ENCODE measurements around the gene ARHGAP20. TPM values are rescaled to one million over a fixed set of nuclear protein-coding genes. Genes with fewer than 3 reads are reported as not detected.

Gene ARHGAP20
- total RNA-seq, 2 experiments from 2014 or later, result not detected

DNA sequence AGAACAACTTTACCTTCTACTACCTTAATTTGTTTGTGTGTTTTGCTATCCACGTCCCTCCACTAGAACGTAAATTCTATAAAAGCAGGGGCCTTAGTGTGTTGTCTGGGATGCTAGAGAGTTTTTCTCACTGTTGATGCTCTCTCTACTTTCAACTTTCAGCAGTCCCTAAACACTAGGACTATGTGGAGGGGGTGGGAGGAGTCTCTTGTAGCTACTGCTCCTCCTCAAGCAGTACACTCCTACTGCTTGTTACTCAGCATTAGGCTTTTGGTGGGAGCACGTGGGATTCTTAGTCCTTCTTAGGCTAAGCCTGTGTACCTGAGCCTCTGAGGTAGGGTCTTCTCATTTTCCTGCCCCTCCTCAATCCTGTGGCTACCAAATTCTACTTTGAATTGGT, 56.3 kb downstream of the ARHGAP20 start:
- H3K4me3 ChIP-seq (ENCODE audit: low read length), result no peak overlapping the region
- H3K27me3 Mint-ChIP-seq, result peaks cover 22% of the 10 kb centered on the region
- H3K4me3 Mint-ChIP-seq, result no peak overlapping the region
- no peak overlapping the region for H3K27ac Mint-ChIP-seq
- POLR2A ChIA-PET, result no interaction called here
- DNase-seq, result no peak
- no peaks in the 10 kb centered on the region for H3K36me3 Mint-ChIP-seq (ENCODE audit: low read depth)
- peaks cover 2% of the 10 kb centered on the region for H3K9me3 Mint-ChIP-seq
- no peak overlapping the region for H3K27ac ChIP-seq (ENCODE audit: low read depth in 1 of 2, low read length in 2 of 2)
- H3K9me3 ChIP-seq (ENCODE audit: control insufficient read depth in 1 of 2, insufficient read depth in 1 of 2, low read length in 2 of 2), result no peaks in the 10 kb centered on the region
- TF ChIP-seq, protein P1, sequence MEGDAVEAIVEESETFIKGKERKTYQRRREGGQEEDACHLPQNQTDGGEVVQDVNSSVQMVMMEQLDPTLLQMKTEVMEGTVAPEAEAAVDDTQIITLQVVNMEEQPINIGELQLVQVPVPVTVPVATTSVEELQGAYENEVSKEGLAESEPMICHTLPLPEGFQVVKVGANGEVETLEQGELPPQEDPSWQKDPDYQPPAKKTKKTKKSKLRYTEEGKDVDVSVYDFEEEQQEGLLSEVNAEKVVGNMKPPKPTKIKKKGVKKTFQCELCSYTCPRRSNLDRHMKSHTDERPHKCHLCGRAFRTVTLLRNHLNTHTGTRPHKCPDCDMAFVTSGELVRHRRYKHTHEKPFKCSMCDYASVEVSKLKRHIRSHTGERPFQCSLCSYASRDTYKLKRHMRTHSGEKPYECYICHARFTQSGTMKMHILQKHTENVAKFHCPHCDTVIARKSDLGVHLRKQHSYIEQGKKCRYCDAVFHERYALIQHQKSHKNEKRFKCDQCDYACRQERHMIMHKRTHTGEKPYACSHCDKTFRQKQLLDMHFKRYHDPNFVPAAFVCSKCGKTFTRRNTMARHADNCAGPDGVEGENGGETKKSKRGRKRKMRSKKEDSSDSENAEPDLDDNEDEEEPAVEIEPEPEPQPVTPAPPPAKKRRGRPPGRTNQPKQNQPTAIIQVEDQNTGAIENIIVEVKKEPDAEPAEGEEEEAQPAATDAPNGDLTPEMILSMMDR (IDR thresholded peaks at IDR 0.05), result no peak
- intact Hi-C loops (cut with DNase I, micrococcal nuclease), result no loop called here
- no peaks in the 10 kb centered on the region for H3K4me1 ChIP-seq (ENCODE audit: insufficient read depth, low read length)
- H3K4me1 Mint-ChIP-seq (ENCODE audit: low read depth), result no peaks in the 10 kb centered on the region
- no peaks in the 10 kb centered on the region for H3K27me3 ChIP-seq (ENCODE audit: control insufficient read depth in 1 of 2, insufficient read depth in 2 of 2, low read length in 2 of 2)
- CTCF ChIA-PET, result no interaction called here
- ATAC-seq (ENCODE audit: poor library complexity), result no peak
- H3K36me3 ChIP-seq (ENCODE audit: insufficient read depth, low read length), result no peaks in the 10 kb centered on the region

DNA sequence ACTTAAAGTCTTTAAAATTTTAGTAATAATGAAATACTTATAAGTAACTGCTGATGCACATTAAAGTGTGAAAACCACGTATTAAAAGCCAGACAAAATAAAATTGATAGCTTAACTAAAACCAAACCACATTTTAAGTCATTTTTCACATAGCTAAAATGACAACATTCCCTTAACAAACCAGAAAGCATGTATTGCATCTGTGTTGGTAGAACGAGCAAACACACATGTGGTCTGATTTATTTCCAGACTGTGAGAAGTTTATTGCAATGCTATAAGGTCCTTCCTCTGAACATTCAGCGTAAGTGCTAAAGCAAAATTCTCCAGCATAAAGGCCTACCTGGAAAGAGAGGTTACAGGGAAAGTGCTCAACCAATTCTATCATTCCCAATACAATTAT, 57.8 kb downstream of the ARHGAP20 start:
- ATAC-seq (ENCODE audit: poor library complexity), result no peak
- Mint-ChIP-seq H3K4me1 (ENCODE audit: low read depth) (no peaks in the 10 kb centered on the region), H3K27me3 (peaks cover 24% of the 10 kb centered on the region), H3K4me3 (no peak overlapping the region), H3K36me3 (ENCODE audit: low read depth) (no peaks in the 10 kb centered on the region), H3K27ac (no peak overlapping the region), H3K9me3 (peaks cover 2% of the 10 kb centered on the region)
- Histone ChIP-seq H3K27ac (ENCODE audit: low read depth in 1 of 2, low read length in 2 of 2) (no peak overlapping the region), H3K9me3 (ENCODE audit: control insufficient read depth in 1 of 2, insufficient read depth in 1 of 2, low read length in 2 of 2) (no peaks in the 10 kb centered on the region), H3K4me3 (ENCODE audit: low read length) (no peak overlapping the region), H3K36me3 (ENCODE audit: insufficient read depth, low read length) (no peaks in the 10 kb centered on the region), H3K4me1 (ENCODE audit: insufficient read depth, low read length) (no peaks in the 10 kb centered on the region), H3K27me3 (ENCODE audit: control insufficient read depth in 1 of 2, insufficient read depth in 2 of 2, low read length in 2 of 2) (no peaks in the 10 kb centered on the region)
- ChIA-PET CTCF (no interaction called here), POLR2A (no interaction called here)
- intact Hi-C loops (cut with DNase I, micrococcal nuclease), result no loop called here
- TF ChIP-seq, protein P1 (IDR thresholded peaks at IDR 0.05), result no peak
- no peak for DNase-seq

DNA sequence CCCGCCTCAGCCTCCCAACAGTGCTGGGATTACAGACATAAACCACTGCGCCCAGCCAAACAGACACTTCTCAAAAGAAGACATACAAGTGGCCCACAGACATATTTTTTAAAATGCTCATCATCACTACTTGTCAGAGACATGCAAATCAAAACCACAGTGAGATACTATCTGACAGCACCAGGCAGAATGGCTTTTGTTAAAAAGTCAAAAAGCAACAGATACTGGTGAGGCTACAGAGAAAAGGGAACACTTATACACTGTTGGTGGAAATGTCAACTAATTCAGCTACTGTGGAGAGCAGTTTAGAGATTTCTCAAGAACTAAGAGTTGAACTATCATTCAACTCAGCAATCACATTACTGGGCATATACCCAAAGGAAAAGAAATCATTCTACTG, 67.0 kb downstream of the ARHGAP20 start:
- no peak overlapping the region for H3K4me3 Mint-ChIP-seq
- intact Hi-C loops (cut with DNase I, micrococcal nuclease), result no loop called here
- Histone ChIP-seq H3K4me3 (ENCODE audit: low read length) (no peak overlapping the region), H3K27ac (ENCODE audit: low read depth in 1 of 2, low read length in 2 of 2) (no peak overlapping the region), H3K36me3 (ENCODE audit: insufficient read depth, low read length) (no peaks in the 10 kb centered on the region), H3K27me3 (ENCODE audit: control insufficient read depth in 1 of 2, insufficient read depth in 2 of 2, low read length in 2 of 2) (no peaks in the 10 kb centered on the region), H3K9me3 (ENCODE audit: control insufficient read depth in 1 of 2, insufficient read depth in 1 of 2, low read length in 2 of 2) (no peaks in the 10 kb centered on the region), H3K4me1 (ENCODE audit: insufficient read depth, low read length) (no peaks in the 10 kb centered on the region)
- no peak for DNase-seq
- no peaks in the 10 kb centered on the region for H3K36me3 Mint-ChIP-seq (ENCODE audit: low read depth)
- no peak for ATAC-seq (ENCODE audit: poor library complexity)
- TF ChIP-seq, protein P1 (IDR thresholded peaks at IDR 0.05), result no peak
- no peak overlapping the region for H3K27ac Mint-ChIP-seq
- peaks cover 17% of the 10 kb centered on the region for H3K27me3 Mint-ChIP-seq
- ChIA-PET CTCF (no interaction called here), POLR2A (no interaction called here)
- no peaks in the 10 kb centered on the region for H3K4me1 Mint-ChIP-seq (ENCODE audit: low read depth)
- H3K9me3 Mint-ChIP-seq, result peaks cover 4% of the 10 kb centered on the region

All from CD4-positive, alpha-beta T cell (primary cell).